HEK293 (cell line): Measurements from ENCODE around the gene ACTR3.

Experiments
- CTCF ChIA-PET: fragments of 350-600 bp; formaldehyde crosslinking; extraction: SDS; loops from one replicate; lab custom pipeline; 2021; ENCODE audit warnings: antibody characterized with exemption; lab: Yijun Ruan, JAX
- POLR2A ChIA-PET: fragments of 300-600 bp; formaldehyde crosslinking; extraction: SDS; loops from one replicate; lab custom pipeline; 2020; ENCODE audit warnings: antibody characterized with exemption, inconsistent platforms; lab: Yijun Ruan, JAX
- H3K27ac ChIP-seq: fragments of 200-500 bp; sonication (Bioruptor generic); 2 replicates; pipeline ENCODE4 v1.5.1; 2014; ENCODE audit warnings: low read depth, low read length, control low read depth, inconsistent platforms; ENCODE audit errors: extremely low read depth
- H3K36me3 ChIP-seq, 2 experiments: fragments of 200-500 bp in 1 of 2; sonication (Bioruptor generic) in 1 of 2; 1 replicate in 1 of 2; 2 replicates in 1 of 2; pipeline ENCODE4 v1.5.1; 2014 to 2017; ENCODE audit warnings: inconsistent platforms in 2 of 2, low read length in 2 of 2; ENCODE audit not compliant: control insufficient read depth in 2 of 2, insufficient read depth in 1 of 2
- H3K4me1 ChIP-seq: fragments of 200-500 bp; sonication (Bioruptor generic); 2 replicates; pipeline ENCODE4 v1.5.1; 2014; ENCODE audit warnings: mild to moderate bottlenecking, low read length, inconsistent platforms; ENCODE audit not compliant: control insufficient read depth, insufficient read depth
- H3K4me3 ChIP-seq: 2 replicates; pipeline ENCODE4 v1.5.1; 2011; ENCODE audit warnings: low read depth, mild to moderate bottlenecking, control low read depth, low read length, moderate library complexity
- H3K9me3 ChIP-seq: fragments of 200-500 bp; sonication (Bioruptor generic); 2 replicates; pipeline ENCODE4 v1.5.1; 2014; ENCODE audit warnings: low read depth, low read length, inconsistent platforms; ENCODE audit not compliant: control insufficient read depth, insufficient read depth
- GFI1B ChIP-seq: fragments of 450-650 bp; formaldehyde crosslinking; IDR thresholded peaks from 2 replicates; pipeline ENCODE4 v1.5.1; 2016; ENCODE audit warnings: missing biosample characterization, missing genetic modification characterization
- HIC1 ChIP-seq: fragments of 450-650 bp; formaldehyde crosslinking; IDR thresholded peaks from 2 replicates; pipeline ENCODE4 v1.5.1; 2016; ENCODE audit warnings: missing biosample characterization, missing genetic modification characterization
- IKZF3 ChIP-seq: fragments of 450-650 bp; IDR thresholded peaks from 2 replicates; pipeline ENCODE4 v1.5.0; 2018; ENCODE audit warnings: missing biosample characterization, mild to moderate bottlenecking, missing genetic modification characterization, moderate library complexity
- KLF1 ChIP-seq: fragments of 450-650 bp; formaldehyde crosslinking; IDR thresholded peaks from 2 replicates; pipeline ENCODE4 v1.5.1; 2016; ENCODE audit warnings: missing biosample characterization, missing genetic modification characterization
- KLF9 ChIP-seq: fragments of 450-650 bp; formaldehyde crosslinking; IDR thresholded peaks from 2 replicates; pipeline ENCODE4 v1.5.1; 2016; ENCODE audit warnings: missing biosample characterization, missing genetic modification characterization, low read depth
- PRDM10 ChIP-seq: fragments of 450-650 bp; formaldehyde crosslinking; IDR thresholded peaks from 2 replicates; pipeline ENCODE4 v1.5.1; 2016; ENCODE audit warnings: missing biosample characterization, missing genetic modification characterization
- TRIM28 ChIP-seq: IDR thresholded peaks from 2 replicates; pipeline ENCODE4 v1.6.1; 2011; ENCODE audit warnings: low read length, control low read depth, borderline replicate concordance
- YY1 ChIP-seq: fragments of 450-650 bp; formaldehyde crosslinking; IDR thresholded peaks from 2 replicates; pipeline ENCODE4 v1.5.1; 2018; ENCODE audit warnings: missing biosample characterization, missing genetic modification characterization
- ZBTB48 ChIP-seq: fragments of 450-650 bp; formaldehyde crosslinking; IDR thresholded peaks from 2 replicates; pipeline ENCODE4 v1.5.1; 2016; ENCODE audit warnings: missing biosample characterization, missing genetic modification characterization
- ZFP69B ChIP-seq: fragments of 450-650 bp; formaldehyde crosslinking; IDR thresholded peaks from 2 replicates; pipeline ENCODE4 v1.5.1; 2016; ENCODE audit warnings: missing biosample characterization, missing genetic modification characterization
- ZNF174 ChIP-seq: fragments of 450-650 bp; formaldehyde crosslinking; IDR thresholded peaks from 2 replicates; pipeline ENCODE4 v1.5.0; 2017; ENCODE audit warnings: missing biosample characterization, mild to moderate bottlenecking, missing genetic modification characterization
- ZNF350 ChIP-seq: fragments of 450-650 bp; formaldehyde crosslinking; IDR thresholded peaks from 2 replicates; pipeline ENCODE4 v1.5.0; 2017; ENCODE audit warnings: missing biosample characterization, mild to moderate bottlenecking, missing genetic modification characterization
- ZNF404 ChIP-seq: fragments of 450-650 bp; formaldehyde crosslinking; IDR thresholded peaks from 2 replicates; pipeline ENCODE4 v1.5.1; 2017; ENCODE audit warnings: missing biosample characterization, missing genetic modification characterization
- ZNF501 ChIP-seq: fragments of 450-650 bp; formaldehyde crosslinking; IDR thresholded peaks from 2 replicates; pipeline ENCODE4 v1.5.1; 2016; ENCODE audit warnings: missing biosample characterization, missing genetic modification characterization
- ZNF629 ChIP-seq: fragments of 450-650 bp; formaldehyde crosslinking; IDR thresholded peaks from 2 replicates; pipeline ENCODE4 v1.5.1; 2017; ENCODE audit warnings: missing biosample characterization, missing genetic modification characterization
- ZNF830 ChIP-seq: fragments of 450-650 bp; IDR thresholded peaks from 2 replicates; pipeline ENCODE4 v1.5.0; 2018; ENCODE audit warnings: missing biosample characterization, missing genetic modification characterization, low read depth, mild to moderate bottlenecking, moderate library complexity
- TF ChIP-seq, protein P1 (sequence below): fragments of 450-650 bp; IDR thresholded peaks from 2 replicates; pipeline ENCODE4 v1.5.1; 2018; ENCODE audit warnings: missing biosample characterization, missing genetic modification characterization
- TF ChIP-seq, protein P2 (sequence below): fragments of 450-650 bp; formaldehyde crosslinking; IDR thresholded peaks from 2 replicates; pipeline ENCODE4 v1.5.1; 2016; ENCODE audit warnings: missing biosample characterization, missing genetic modification characterization
- TF ChIP-seq, protein P3 (sequence below): fragments of 450-650 bp; formaldehyde crosslinking; IDR thresholded peaks from 2 replicates; pipeline ENCODE4 v1.5.1; 2016; ENCODE audit warnings: missing biosample characterization, missing genetic modification characterization

Gene ACTR3

GRCh38 chr2:113937501-113937900, 47.6 kb downstream of the ACTR3 start:
- ChIA-PET POLR2A (no interaction called here), CTCF (no interaction called here)
- no peaks in the 10 kb centered on the region for H3K4me1 ChIP-seq
- peaks cover 49 to 62% of the 10 kb centered on the region in 2 experiments for H3K36me3 ChIP-seq
- H3K9me3 ChIP-seq: no peaks in the 10 kb centered on the region; the same call in 1 of the 2 replicates
- H3K27ac ChIP-seq: no peak overlapping the region
- H3K4me3 ChIP-seq: no peak overlapping the region
- TF ChIP-seq ZNF830: no peak
- TF ChIP-seq YY1: no peak
- no peak for TF ChIP-seq IKZF3 (tag by site-specific recombination)
- TF ChIP-seq, protein P1, sequence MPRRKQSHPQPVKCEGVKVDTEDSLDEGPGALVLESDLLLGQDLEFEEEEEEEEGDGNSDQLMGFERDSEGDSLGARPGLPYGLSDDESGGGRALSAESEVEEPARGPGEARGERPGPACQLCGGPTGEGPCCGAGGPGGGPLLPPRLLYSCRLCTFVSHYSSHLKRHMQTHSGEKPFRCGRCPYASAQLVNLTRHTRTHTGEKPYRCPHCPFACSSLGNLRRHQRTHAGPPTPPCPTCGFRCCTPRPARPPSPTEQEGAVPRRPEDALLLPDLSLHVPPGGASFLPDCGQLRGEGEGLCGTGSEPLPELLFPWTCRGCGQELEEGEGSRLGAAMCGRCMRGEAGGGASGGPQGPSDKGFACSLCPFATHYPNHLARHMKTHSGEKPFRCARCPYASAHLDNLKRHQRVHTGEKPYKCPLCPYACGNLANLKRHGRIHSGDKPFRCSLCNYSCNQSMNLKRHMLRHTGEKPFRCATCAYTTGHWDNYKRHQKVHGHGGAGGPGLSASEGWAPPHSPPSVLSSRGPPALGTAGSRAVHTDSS (tag by site-specific recombination): no peak
- no peak for TF ChIP-seq KLF9 (tag by site-specific recombination)
- no peak for TF ChIP-seq ZNF404 (tag by site-specific recombination)
- TF ChIP-seq ZNF350: no peak
- TF ChIP-seq TRIM28: no peak
- TF ChIP-seq ZNF629 (tag by site-specific recombination): no peak

DNA sequence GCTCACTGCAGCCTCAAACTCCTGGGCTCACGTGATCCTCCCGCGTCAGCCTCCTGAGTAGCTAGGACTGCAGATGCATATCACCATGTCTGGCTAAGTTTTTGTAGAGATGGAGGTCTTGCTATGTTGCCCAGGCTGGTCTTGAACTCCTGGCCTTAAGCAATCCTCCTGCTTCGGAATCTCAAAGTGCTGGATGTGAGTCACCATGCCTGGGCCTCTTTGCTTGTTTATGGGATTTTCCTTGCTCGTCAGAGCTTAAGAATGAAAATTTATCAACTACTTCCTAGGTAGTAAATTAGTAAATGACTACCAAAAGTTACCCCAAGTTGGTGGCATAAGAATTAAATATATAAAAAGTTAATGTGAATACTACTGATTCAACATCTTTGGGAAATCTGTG, 51.0 kb downstream of the ACTR3 start:
- peaks cover 36 to 69% of the 10 kb centered on the region in 2 experiments for H3K36me3 ChIP-seq
- H3K9me3 ChIP-seq: no peaks in the 10 kb centered on the region; the same call in 1 of the 2 replicates
- no peak overlapping the region for H3K4me3 ChIP-seq
- no peaks in the 10 kb centered on the region for H3K4me1 ChIP-seq
- ChIA-PET CTCF (no interaction called here), POLR2A (no interaction called here)
- H3K27ac ChIP-seq: no peak overlapping the region
- TF ChIP-seq HIC1 (tag by site-specific recombination): no peak
- TF ChIP-seq GFI1B (tag by site-specific recombination): no peak
- no peak for TF ChIP-seq ZNF174
- TF ChIP-seq, protein P2, sequence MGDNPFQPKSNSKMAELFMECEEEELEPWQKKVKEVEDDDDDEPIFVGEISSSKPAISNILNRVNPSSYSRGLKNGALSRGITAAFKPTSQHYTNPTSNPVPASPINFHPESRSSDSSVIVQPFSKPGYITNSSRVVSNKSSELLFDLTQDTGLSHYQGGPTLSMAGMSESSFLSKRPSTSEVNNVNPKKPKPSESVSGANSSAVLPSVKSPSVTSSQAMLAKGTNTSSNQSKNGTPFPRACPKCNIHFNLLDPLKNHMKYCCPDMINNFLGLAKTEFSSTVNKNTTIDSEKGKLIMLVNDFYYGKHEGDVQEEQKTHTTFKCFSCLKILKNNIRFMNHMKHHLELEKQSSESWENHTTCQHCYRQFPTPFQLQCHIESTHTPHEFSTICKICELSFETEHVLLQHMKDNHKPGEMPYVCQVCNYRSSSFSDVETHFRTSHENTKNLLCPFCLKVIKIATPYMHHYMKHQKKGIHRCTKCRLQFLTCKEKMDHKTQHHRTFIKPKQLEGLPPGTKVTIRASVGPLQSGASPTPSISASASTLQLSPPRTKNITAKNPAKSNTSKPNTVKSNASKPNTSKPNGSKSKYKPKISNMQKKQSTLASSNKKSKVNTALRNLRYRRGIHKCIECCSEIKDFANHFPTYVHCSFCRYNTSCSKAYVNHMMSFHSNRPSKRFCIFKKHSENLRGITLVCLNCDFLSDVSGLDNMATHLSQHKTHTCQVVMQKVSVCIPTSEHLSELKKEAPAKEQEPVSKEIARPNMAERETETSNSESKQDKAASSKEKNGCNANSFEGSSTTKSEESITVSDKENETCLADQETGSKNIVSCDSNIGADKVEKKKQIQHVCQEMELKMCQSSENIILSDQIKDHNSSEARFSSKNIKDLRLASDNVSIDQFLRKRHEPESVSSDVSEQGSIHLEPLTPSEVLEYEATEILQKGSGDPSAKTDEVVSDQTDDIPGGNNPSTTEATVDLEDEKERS (tag by site-specific recombination): no peak
- TF ChIP-seq ZBTB48 (tag by site-specific recombination): no peak
- no peak for TF ChIP-seq ZNF404 (tag by site-specific recombination)
- TF ChIP-seq, protein P3, sequence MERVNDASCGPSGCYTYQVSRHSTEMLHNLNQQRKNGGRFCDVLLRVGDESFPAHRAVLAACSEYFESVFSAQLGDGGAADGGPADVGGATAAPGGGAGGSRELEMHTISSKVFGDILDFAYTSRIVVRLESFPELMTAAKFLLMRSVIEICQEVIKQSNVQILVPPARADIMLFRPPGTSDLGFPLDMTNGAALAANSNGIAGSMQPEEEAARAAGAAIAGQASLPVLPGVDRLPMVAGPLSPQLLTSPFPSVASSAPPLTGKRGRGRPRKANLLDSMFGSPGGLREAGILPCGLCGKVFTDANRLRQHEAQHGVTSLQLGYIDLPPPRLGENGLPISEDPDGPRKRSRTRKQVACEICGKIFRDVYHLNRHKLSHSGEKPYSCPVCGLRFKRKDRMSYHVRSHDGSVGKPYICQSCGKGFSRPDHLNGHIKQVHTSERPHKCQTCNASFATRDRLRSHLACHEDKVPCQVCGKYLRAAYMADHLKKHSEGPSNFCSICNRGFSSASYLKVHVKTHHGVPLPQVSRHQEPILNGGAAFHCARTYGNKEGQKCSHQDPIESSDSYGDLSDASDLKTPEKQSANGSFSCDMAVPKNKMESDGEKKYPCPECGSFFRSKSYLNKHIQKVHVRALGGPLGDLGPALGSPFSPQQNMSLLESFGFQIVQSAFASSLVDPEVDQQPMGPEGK (tag by site-specific recombination): no peak
- no peak for TF ChIP-seq ZNF501 (tag by site-specific recombination)
- no peak for TF ChIP-seq PRDM10
- TF ChIP-seq KLF1: no peak
- TF ChIP-seq, protein P1 (tag by site-specific recombination): no peak
- no peak for TF ChIP-seq ZFP69B (tag by site-specific recombination)
